CD4-positive, alpha-beta T cell treated with Interleukin-17A for 4 hours (primary cell): ENCODE measurements around the gene PTPN13.

Experiments used
- DNase-seq: peaks from one replicate; pipeline ENCODE4 v3.0.0-alpha.2; 2020; ENCODE audit warnings: mixed read lengths

Gene PTPN13

GRCh38 chr4:86593688-86594558 is at the start of gene PTPN13:
Gene PTPN13, plus strand, starts transcription at chr4:86594315. Its CDS starts 40,942 bp downstream, at chr4:86635257.
- DNase-seq, result peak; percentile 78

- no peak for DNase-seq
These were observed 47.0 kb upstream of the PTPN13 start for GRCh38 chr4:86547140-86547539.

GRCh38 chr4:86549163-86549788 is 44.8 kb upstream of the PTPN13 start:
- DNase-seq, result no peak

- DNase-seq, result no peak
These were observed 42.7 kb upstream of the PTPN13 start for GRCh38 chr4:86551387-86551786.

GRCh38 chr4:86554646-86555045 is 39.5 kb upstream of the PTPN13 start:
- DNase-seq, result no peak

GRCh38 chr4:86556791-86557415 is 37.2 kb upstream of the PTPN13 start:
- DNase-seq, result no peak

- no peak for DNase-seq
These were observed 36.6 kb upstream of the PTPN13 start for GRCh38 chr4:86557526-86557925.

GRCh38 chr4:86558258-86558657 is 35.9 kb upstream of the PTPN13 start:
- DNase-seq, result no peak

- DNase-seq, result no peak
These were observed 35.3 kb upstream of the PTPN13 start for GRCh38 chr4:86558797-86559196.

GRCh38 chr4:86560447-86560846 is 33.7 kb upstream of the PTPN13 start:
- DNase-seq, result no peak

GRCh38 chr4:86561256-86561655 is 32.9 kb upstream of the PTPN13 start:
- DNase-seq, result no peak

GRCh38 chr4:86563416-86563815 is 30.7 kb upstream of the PTPN13 start:
- DNase-seq, result no peak

- no peak for DNase-seq
These were observed 29.3 kb upstream of the PTPN13 start for GRCh38 chr4:86564795-86565194.

GRCh38 chr4:86565651-86566050 is 28.5 kb upstream of the PTPN13 start:
- DNase-seq, result no peak

- DNase-seq, result no peak
These were observed 24.8 kb upstream of the PTPN13 start for GRCh38 chr4:86569103-86569870.

GRCh38 chr4:86579941-86580340 is 14.2 kb upstream of the PTPN13 start:
- DNase-seq, result no peak

GRCh38 chr4:86582410-86582809 is 11.7 kb upstream of the PTPN13 start:
- no peak for DNase-seq

- no peak for DNase-seq
These were observed 7.9 kb upstream of the PTPN13 start for GRCh38 chr4:86586160-86586572.

GRCh38 chr4:86586626-86587380 is 7.3 kb upstream of the PTPN13 start:
- no peak for DNase-seq

GRCh38 chr4:86587381-86588140 is 6.6 kb upstream of the PTPN13 start:
- DNase-seq, result no peak

- no peak for DNase-seq
These were observed 1.4 kb upstream of the PTPN13 start for GRCh38 chr4:86592553-86593249.
